A549 (cell line): ENCODE measurements around the gene IGF2BP1. TPM values are rescaled to one million over a fixed set of nuclear protein-coding genes. Genes with fewer than 3 reads are reported as not detected.

Source experiments
- ATAC-seq, 2 experiments: fragments of 200-7000 bp in 1 of 2; fragments of >200 bp in 1 of 2; cut with Nextera tagmentation in 1 of 2; cut with Tn5 transposase in 1 of 2; 3 replicates each; pipeline versions ENCODE4 v1.8.0 to v1.9.1; 2018 to 2020; ENCODE audit warnings: mild to moderate bottlenecking in 1 of 2, moderate library complexity in 1 of 2
- CTCF ChIA-PET: fragments of 300-600 bp; sonication (Branson Sonifier 250); formaldehyde crosslinking; extraction: SDS; loops from one replicate; lab custom pipeline; 2021; ENCODE audit warnings: antibody characterized with exemption, inconsistent platforms; lab: Yijun Ruan, JAX
- POLR2A ChIA-PET: fragments of 350-600 bp; formaldehyde crosslinking; extraction: SDS; loops from one replicate; lab custom pipeline; 2021; ENCODE audit warnings: antibody characterized with exemption, inconsistent platforms; lab: Yijun Ruan, JAX
- DNase-seq, 2 experiments: peaks; one replicate each; pipeline versions ENCODE4 v3.0.0 to v3.0.0-alpha.2; 2011 to 2016; ENCODE audit warnings: low read depth in 1 of 2, low spot score in 1 of 2
- FAIRE-seq: peaks from 2 replicates; lab custom pipeline; 2011; peaks lifted over from hg19 to GRCh38; lab: Jason Lieb, UNC
- H3K27ac ChIP-seq, 2 experiments: fragments of >200 bp; sonication (Bioruptor Twin); formaldehyde crosslinking; 3 replicates each; pipeline ENCODE4 v1.5.1; 2016 to 2017
- H3K4me1 ChIP-seq: fragments of >200 bp; sonication (Bioruptor Twin); formaldehyde crosslinking; 3 replicates; pipeline ENCODE4 v1.6.1; 2016
- H3K4me2 ChIP-seq: fragments of >200 bp; sonication (Bioruptor Twin); formaldehyde crosslinking; 3 replicates; pipeline ENCODE4 v1.6.1; 2016
- H3K4me3 ChIP-seq: fragments of >200 bp; sonication (Bioruptor Twin); formaldehyde crosslinking; 3 replicates; pipeline ENCODE4 v1.5.1; 2016
- H3K9me3 ChIP-seq: fragments of >200 bp; sonication (Bioruptor Twin); formaldehyde crosslinking; 3 replicates; pipeline ENCODE4 v1.6.1; 2016
- BHLHE40 ChIP-seq: IDR thresholded peaks from 2 replicates; pipeline ENCODE4 v1.6.1; 2012; ENCODE audit warnings: low read depth, low read length, inconsistent platforms
- CBX8 ChIP-seq: fragments of 200-600 bp; sonication (generic); IDR thresholded peaks from 2 replicates; pipeline ENCODE4 v1.6.1; 2016
- CHD4 ChIP-seq: fragments of 200-600 bp; sonication (generic); IDR thresholded peaks from 2 replicates; pipeline ENCODE4 v1.6.1; 2016; ENCODE audit warnings: antibody characterized with exemption, mild to moderate bottlenecking, borderline replicate concordance
- ESRRA ChIP-seq: fragments of 150-350 bp; IDR thresholded peaks from 2 replicates; pipeline ENCODE4 v1.6.1; 2014; ENCODE audit warnings: mild to moderate bottlenecking, low read length, borderline replicate concordance
- FOSB ChIP-seq: fragments of 250-450 bp; sonication (Bioruptor Pico); IDR thresholded peaks from 2 replicates; pipeline ENCODE4 v1.5.0; 2020; ENCODE audit warnings: mild to moderate bottlenecking, moderate library complexity
- FOSL2 ChIP-seq, 2 experiments: fragments of 450-650 bp in 1 of 2; fragments of >200 bp in 1 of 2; sonication (Bioruptor Twin) in 1 of 2; formaldehyde crosslinking; IDR thresholded peaks; 2 replicates each; pipeline versions ENCODE4 v1.5.0 to v1.6.1; 2016 to 2020; ENCODE audit warnings: mild to moderate bottlenecking in 1 of 2, moderate library complexity in 1 of 2
- FOXS1 ChIP-seq: fragments of 250-450 bp; sonication (Bioruptor Pico); IDR thresholded peaks from 2 replicates; pipeline ENCODE4 v1.5.0; 2020; ENCODE audit warnings: mild to moderate bottlenecking, moderate library complexity
- GATA3 ChIP-seq: IDR thresholded peaks from 2 replicates; pipeline ENCODE4 v1.6.1; 2012; ENCODE audit warnings: borderline replicate concordance
- HDAC2 ChIP-seq: fragments of 200-600 bp; sonication (generic); IDR thresholded peaks from 2 replicates; pipeline ENCODE4 v1.6.1; 2016
- HEYL ChIP-seq: fragments of 250-450 bp; sonication (Bioruptor Pico); IDR thresholded peaks from 2 replicates; pipeline ENCODE4 v1.8.0; 2021; ENCODE audit warnings: mild to moderate bottlenecking, moderate library complexity
- HOXA7 ChIP-seq: fragments of 250-450 bp; sonication (Bioruptor Pico); IDR thresholded peaks from 2 replicates; pipeline ENCODE4 v1.5.0; 2020; ENCODE audit warnings: mild to moderate bottlenecking, moderate library complexity
- HOXB13 ChIP-seq: fragments of 250-450 bp; sonication (Bioruptor Pico); IDR thresholded peaks from 2 replicates; pipeline ENCODE4 v1.5.0; 2020; ENCODE audit warnings: low read depth, mild to moderate bottlenecking, moderate library complexity
- JUNB ChIP-seq: fragments of >200 bp; sonication (Bioruptor Twin); formaldehyde crosslinking; IDR thresholded peaks from 2 replicates; pipeline ENCODE4 v1.6.1; 2016
- MYC ChIP-seq: IDR thresholded peaks from 2 replicates; pipeline ENCODE4 v1.6.1; 2012; ENCODE audit warnings: mild to moderate bottlenecking, inconsistent platforms, low read length, improper control_type of control experiment, borderline replicate concordance
- NFE2L2 ChIP-seq: fragments of 150-350 bp; conservative IDR thresholded peaks from 2 replicates; pipeline ENCODE4 v1.6.1; 2014; ENCODE audit warnings: low read length
- NR3C1 ChIP-seq: fragments of >200 bp; sonication (Bioruptor Twin); formaldehyde crosslinking; IDR thresholded peaks from 3 replicates; pipeline ENCODE4 v1.6.1; 2017
- RNF2 ChIP-seq: fragments of 200-600 bp; sonication (generic); IDR thresholded peaks from 2 replicates; pipeline ENCODE4 v1.6.1; 2016; ENCODE audit warnings: low read depth, mild to moderate bottlenecking, antibody characterized with exemption, moderate library complexity, borderline replicate concordance
- ZNF302 ChIP-seq: fragments of 250-450 bp; sonication (Bioruptor Pico); IDR thresholded peaks from 2 replicates; pipeline ENCODE4 v1.9.0; 2021; ENCODE audit warnings: inconsistent platforms, mild to moderate bottlenecking, moderate library complexity
- WGBS: methylation state at CpG from one replicate; pipeline ENCODE4 v1.1.6; 2017; ENCODE audit errors: missing lambda C conversion rate; 5-methylcytosine and 5-hydroxymethylcytosine counted together
- polyA plus RNA-seq, 4 experiments: library from polyadenylated mRNA; depleted of rRNA in 3 of 4; stranded (reverse); fragments of >200 nt; fragmentation: RNase III in 1 of 4; extraction: RNeasy Plus Mini Kit Qiagen cat#74134 plus additional on column Dnase treatment in 1 of 4; gene quantifications; 2 replicates in 3 of 4; 3 replicates in 1 of 4; pipeline ENCODE4 v1.2.3, GENCODE V29; 2011 to 2017
- TF ChIP-seq, protein P1 (sequence below): IDR thresholded peaks from 2 replicates; pipeline ENCODE4 v1.6.1; 2012; ENCODE audit warnings: low read depth, borderline replicate concordance
- TF ChIP-seq, protein P2 (sequence below): fragments of 450-650 bp; IDR thresholded peaks from 2 replicates; pipeline ENCODE4 v1.6.1; 2014; ENCODE audit warnings: antibody characterized with exemption
- TF ChIP-seq, protein P3 (sequence below): IDR thresholded peaks from 2 replicates; pipeline ENCODE4 v1.6.1; 2012
- TF ChIP-seq, protein P4 (sequence below): fragments of 250-450 bp; sonication (Bioruptor Pico); IDR thresholded peaks from 2 replicates; pipeline ENCODE4 v1.5.0; 2020; ENCODE audit warnings: low read depth, mild to moderate bottlenecking, moderate library complexity
- TF ChIP-seq, protein P5 (sequence below): fragments of >200 bp; sonication (Bioruptor Twin); formaldehyde crosslinking; IDR thresholded peaks from 3 replicates; pipeline ENCODE4 v1.6.1; 2016
- TF ChIP-seq, protein P6 (sequence below): fragments of 200-600 bp; sonication (generic); IDR thresholded peaks from 2 replicates; pipeline ENCODE4 v1.6.1; 2016; ENCODE audit warnings: antibody characterized with exemption, mild to moderate bottlenecking, moderate library complexity

IGF2BP1 gene
- polyA plus RNA-seq, 2 of the 4 experiments (the other 2 are of a cell fraction) = 26.2 to 40.3 TPM

DNA sequence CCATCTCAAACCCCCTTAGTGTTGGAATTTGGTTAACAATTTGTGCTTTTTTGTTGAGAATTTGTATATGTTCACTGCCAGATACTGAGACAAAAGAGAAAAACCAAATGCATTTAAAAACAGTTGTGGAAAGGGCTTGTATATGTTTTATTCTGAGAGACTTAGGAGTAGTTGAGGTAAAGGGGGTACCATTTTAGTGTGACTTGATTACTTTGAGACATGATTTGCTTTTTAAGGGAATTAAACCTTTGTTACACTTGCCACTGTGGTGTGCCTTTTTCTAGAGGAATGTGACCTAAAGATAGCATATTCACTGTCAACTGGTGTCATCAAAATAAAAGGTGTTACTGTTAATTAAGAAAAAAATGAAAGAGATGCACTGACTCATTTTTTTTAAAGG lies 4.5 kb downstream of the IGF2BP1 start:
- Histone ChIP-seq H3K9me3 (no peaks in the 10 kb centered on the region), H3K4me3 (peak overlapping the region; percentile 60), H3K4me1 (peaks cover 59% of the 10 kb centered on the region), H3K4me2 (peak overlapping the region; percentile 90)
- DNase-seq (no peak), ATAC-seq (no peak), FAIRE-seq (peak; percentile 86)
- POLR2A ChIA-PET = interaction anchor here (0.5 kb wide), 1 partner anchor 40 kb away, joined by 4 read pairs; no protein-coding TSS in a partner anchor
- CTCF ChIA-PET = interaction anchor here (6.9 to 30.3 kb wide), 3 partner anchors 13 to 52 kb away, joined by 54 to 639 read pairs (median 256); partner anchors contain the start of gene SNF8
- no peak for TF ChIP-seq HEYL
- no peak for TF ChIP-seq RNF2
- no peak for TF ChIP-seq FOXS1 (CRISPR knock-in tag)
- TF ChIP-seq HDAC2 = no peak
- no peak for TF ChIP-seq MYC
- no peak for TF ChIP-seq NFE2L2
- TF ChIP-seq CBX8 = no peak
- TF ChIP-seq, all 56 proteins: peak for 0
- peak overlapping the region; percentile 49 to 93 for H3K27ac ChIP-seq

DNA sequence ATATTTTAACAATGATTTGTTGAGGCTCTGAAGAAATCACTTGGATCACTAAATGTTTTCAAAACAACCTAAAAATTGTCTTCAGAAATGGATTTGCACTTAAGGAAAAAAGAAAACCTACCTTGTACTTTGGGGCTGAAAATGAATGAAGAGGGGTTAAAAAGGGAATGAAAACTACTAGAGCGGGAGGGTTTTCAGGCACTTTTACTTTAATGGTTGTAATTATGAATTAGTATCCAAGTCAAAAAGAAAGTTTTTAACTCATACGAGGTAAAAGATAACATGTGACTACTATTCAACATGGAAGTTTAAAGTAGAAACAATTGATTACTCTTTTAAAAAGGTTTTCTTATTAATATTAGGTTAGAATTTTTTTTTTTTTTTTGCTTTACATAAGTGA lies 5.1 kb downstream of the IGF2BP1 start:
- CTCF ChIA-PET = interaction anchor here (1.2 to 30.3 kb wide), 6 partner anchors 13 to 118 kb away, joined by 4 to 639 read pairs (median 30); partner anchors contain the start of gene SNF8
- whole genome bisulfite sequencing = 33% methylated on average over 2 of the region's 2 CpGs

DNA sequence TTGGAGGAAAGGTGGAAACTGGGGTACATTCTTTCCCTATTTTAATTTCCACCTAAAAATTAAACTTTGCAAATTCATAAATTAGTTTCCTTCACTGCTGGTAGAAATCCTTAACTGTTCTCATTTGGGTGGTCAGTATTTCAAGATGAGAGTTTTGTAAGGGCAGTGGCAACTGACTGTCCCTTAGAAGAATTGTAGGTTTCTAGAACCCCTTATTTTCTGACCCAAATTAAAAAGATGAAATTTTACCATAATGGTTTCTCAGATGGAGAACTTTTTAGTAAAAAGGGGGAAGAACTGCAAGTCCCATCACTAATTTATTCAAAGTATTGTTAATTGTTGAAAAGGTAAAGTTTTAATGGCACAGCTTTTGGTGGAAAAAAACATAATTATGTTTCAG lies 5.6 kb downstream of the IGF2BP1 start:
- FAIRE-seq (no peak), ATAC-seq (no peak), DNase-seq (no peak)
- H3K4me3 ChIP-seq = peak overlapping the region; percentile 60
- no peaks in the 10 kb centered on the region for H3K9me3 ChIP-seq
- peaks cover 70% of the 10 kb centered on the region for H3K4me1 ChIP-seq
- H3K27ac ChIP-seq = peak overlapping the region; percentile 48 to 93; a peak in 3 of 6 replicates
- CTCF ChIA-PET = interaction anchor here (1.2 to 30.3 kb wide), 6 partner anchors 12 to 118 kb away, joined by 4 to 639 read pairs (median 30); partner anchors contain the start of gene SNF8
- POLR2A ChIA-PET = interaction anchor here (1.0 to 1.2 kb wide), 3 partner anchors 13 to 111 kb away, joined by 3 to 4 read pairs (median 3); partner anchors contain the start of gene ATP5MC1
- peak overlapping the region; percentile 90 for H3K4me2 ChIP-seq
- TF ChIP-seq HOXB13 = no peak
- TF ChIP-seq, protein P1, sequence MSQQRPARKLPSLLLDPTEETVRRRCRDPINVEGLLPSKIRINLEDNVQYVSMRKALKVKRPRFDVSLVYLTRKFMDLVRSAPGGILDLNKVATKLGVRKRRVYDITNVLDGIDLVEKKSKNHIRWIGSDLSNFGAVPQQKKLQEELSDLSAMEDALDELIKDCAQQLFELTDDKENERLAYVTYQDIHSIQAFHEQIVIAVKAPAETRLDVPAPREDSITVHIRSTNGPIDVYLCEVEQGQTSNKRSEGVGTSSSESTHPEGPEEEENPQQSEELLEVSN = no peak
- TF ChIP-seq MYC = no peak
- no peak for TF ChIP-seq FOSL2 (IDR thresholded peaks at IDR 0.05)
- no peak for TF ChIP-seq FOSL2 (CRISPR knock-in tag; IDR thresholded peaks at IDR 0.05)
- TF ChIP-seq JUNB = no peak
- no peak for TF ChIP-seq FOSB (CRISPR knock-in tag)
- TF ChIP-seq, protein P2, sequence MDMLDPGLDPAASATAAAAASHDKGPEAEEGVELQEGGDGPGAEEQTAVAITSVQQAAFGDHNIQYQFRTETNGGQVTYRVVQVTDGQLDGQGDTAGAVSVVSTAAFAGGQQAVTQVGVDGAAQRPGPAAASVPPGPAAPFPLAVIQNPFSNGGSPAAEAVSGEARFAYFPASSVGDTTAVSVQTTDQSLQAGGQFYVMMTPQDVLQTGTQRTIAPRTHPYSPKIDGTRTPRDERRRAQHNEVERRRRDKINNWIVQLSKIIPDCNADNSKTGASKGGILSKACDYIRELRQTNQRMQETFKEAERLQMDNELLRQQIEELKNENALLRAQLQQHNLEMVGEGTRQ = no peak
- TF ChIP-seq, protein P3, sequence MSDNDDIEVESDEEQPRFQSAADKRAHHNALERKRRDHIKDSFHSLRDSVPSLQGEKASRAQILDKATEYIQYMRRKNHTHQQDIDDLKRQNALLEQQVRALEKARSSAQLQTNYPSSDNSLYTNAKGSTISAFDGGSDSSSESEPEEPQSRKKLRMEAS = no peak
- TF ChIP-seq GATA3 = no peak
- TF ChIP-seq ESRRA = no peak

More for the DNA sequence above, 5.1 kb downstream of the IGF2BP1 start:
- Histone ChIP-seq H3K27ac (peak overlapping the region in 1 of 2 experiments; percentile 93; a peak in 2 of 6 replicates), H3K4me2 (peak overlapping the region; percentile 90), H3K4me3 (peak overlapping the region; percentile 60; the same call in 2 of the 3 replicates), H3K9me3 (no peaks in the 10 kb centered on the region), H3K4me1 (peaks cover 65% of the 10 kb centered on the region)
- no peak for DNase-seq
- FAIRE-seq = peak; percentile 28
- POLR2A ChIA-PET = interaction anchor here (1.0 to 1.2 kb wide), 3 partner anchors 13 to 110 kb away, joined by 3 to 4 read pairs (median 3); partner anchors contain the start of gene ATP5MC1
- ATAC-seq = no peak
- TF ChIP-seq NR3C1 = no peak
- TF ChIP-seq, protein P4, sequence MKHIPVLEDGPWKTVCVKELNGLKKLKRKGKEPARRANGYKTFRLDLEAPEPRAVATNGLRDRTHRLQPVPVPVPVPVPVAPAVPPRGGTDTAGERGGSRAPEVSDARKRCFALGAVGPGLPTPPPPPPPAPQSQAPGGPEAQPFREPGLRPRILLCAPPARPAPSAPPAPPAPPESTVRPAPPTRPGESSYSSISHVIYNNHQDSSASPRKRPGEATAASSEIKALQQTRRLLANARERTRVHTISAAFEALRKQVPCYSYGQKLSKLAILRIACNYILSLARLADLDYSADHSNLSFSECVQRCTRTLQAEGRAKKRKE (CRISPR knock-in tag) = no peak
- TF ChIP-seq HOXA7 (CRISPR knock-in tag) = no peak
- TF ChIP-seq CHD4 = no peak
- TF ChIP-seq, protein P5, sequence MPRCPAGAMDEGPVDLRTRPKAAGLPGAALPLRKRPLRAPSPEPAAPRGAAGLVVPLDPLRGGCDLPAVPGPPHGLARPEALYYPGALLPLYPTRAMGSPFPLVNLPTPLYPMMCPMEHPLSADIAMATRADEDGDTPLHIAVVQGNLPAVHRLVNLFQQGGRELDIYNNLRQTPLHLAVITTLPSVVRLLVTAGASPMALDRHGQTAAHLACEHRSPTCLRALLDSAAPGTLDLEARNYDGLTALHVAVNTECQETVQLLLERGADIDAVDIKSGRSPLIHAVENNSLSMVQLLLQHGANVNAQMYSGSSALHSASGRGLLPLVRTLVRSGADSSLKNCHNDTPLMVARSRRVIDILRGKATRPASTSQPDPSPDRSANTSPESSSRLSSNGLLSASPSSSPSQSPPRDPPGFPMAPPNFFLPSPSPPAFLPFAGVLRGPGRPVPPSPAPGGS = no peak
- TF ChIP-seq, protein P6, sequence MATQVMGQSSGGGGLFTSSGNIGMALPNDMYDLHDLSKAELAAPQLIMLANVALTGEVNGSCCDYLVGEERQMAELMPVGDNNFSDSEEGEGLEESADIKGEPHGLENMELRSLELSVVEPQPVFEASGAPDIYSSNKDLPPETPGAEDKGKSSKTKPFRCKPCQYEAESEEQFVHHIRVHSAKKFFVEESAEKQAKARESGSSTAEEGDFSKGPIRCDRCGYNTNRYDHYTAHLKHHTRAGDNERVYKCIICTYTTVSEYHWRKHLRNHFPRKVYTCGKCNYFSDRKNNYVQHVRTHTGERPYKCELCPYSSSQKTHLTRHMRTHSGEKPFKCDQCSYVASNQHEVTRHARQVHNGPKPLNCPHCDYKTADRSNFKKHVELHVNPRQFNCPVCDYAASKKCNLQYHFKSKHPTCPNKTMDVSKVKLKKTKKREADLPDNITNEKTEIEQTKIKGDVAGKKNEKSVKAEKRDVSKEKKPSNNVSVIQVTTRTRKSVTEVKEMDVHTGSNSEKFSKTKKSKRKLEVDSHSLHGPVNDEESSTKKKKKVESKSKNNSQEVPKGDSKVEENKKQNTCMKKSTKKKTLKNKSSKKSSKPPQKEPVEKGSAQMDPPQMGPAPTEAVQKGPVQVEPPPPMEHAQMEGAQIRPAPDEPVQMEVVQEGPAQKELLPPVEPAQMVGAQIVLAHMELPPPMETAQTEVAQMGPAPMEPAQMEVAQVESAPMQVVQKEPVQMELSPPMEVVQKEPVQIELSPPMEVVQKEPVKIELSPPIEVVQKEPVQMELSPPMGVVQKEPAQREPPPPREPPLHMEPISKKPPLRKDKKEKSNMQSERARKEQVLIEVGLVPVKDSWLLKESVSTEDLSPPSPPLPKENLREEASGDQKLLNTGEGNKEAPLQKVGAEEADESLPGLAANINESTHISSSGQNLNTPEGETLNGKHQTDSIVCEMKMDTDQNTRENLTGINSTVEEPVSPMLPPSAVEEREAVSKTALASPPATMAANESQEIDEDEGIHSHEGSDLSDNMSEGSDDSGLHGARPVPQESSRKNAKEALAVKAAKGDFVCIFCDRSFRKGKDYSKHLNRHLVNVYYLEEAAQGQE = no peak
- no peak for TF ChIP-seq JUNB
- no peak for TF ChIP-seq BHLHE40
- no peak for TF ChIP-seq ZNF302 (CRISPR knock-in tag)
